HepG2 (cell line): ENCODE data around the gene AZU1. TPM values are rescaled to one million over a fixed set of nuclear protein-coding genes. Genes with fewer than 3 reads are reported as not detected.

Source experiments
- ATAC-seq: fragments of 200-7000 bp; cut with Tn5 transposase; 3 replicates; pipeline ENCODE4 v1.9.1; 2020; ENCODE audit warnings: mild to moderate bottlenecking, moderate library complexity
- BruUV-seq: library from RNA; stranded (reverse); fragments of 400-500 nt; replicated peaks from 2 replicates; lab custom pipeline; 2021; lab: Mats Ljungman, UMichigan
- CTCF ChIA-PET: fragments of 300-600 bp; formaldehyde crosslinking; extraction: SDS; loops from one replicate; lab custom pipeline; 2021; ENCODE audit warnings: low total read pairs, inconsistent platforms, low intra/inter-chr PET ratio; lab: Yijun Ruan, JAX
- POLR2A ChIA-PET: fragments of 350-600 bp; sonication (Branson Sonifier 250); formaldehyde crosslinking; loops from one replicate; lab custom pipeline; 2020; ENCODE audit warnings: antibody characterized with exemption, inconsistent platforms; lab: Yijun Ruan, JAX
- DNase-seq: peaks from one replicate; pipeline ENCODE4 v3.0.0-alpha.2; 2015; ENCODE audit warnings: low spot score
- FAIRE-seq: peaks from 3 replicates; lab custom pipeline; 2011; peaks lifted over from hg19 to GRCh38; lab: Jason Lieb, UNC
- H2AFZ ChIP-seq: one replicate; pipeline ENCODE4 v1.6.1; 2011; ENCODE audit warnings: low read length, inconsistent platforms
- H3K27ac ChIP-seq: fragments of 300-600 bp; 3 replicates; pipeline ENCODE4 v1.8.0; 2011; ENCODE audit warnings: mixed run types, mild to moderate bottlenecking, mixed read lengths, low read length, inconsistent platforms; ENCODE audit not compliant: insufficient read depth; ENCODE audit errors: extremely low read length
- H3K27me3 ChIP-seq, 2 experiments: fragments of 200-600 bp in 1 of 2; 2 replicates in 1 of 2; 3 replicates in 1 of 2; pipeline versions ENCODE4 v1.6.0 to v1.8.0; 2011; ENCODE audit warnings: low read length in 2 of 2, mild to moderate bottlenecking in 2 of 2, moderate library complexity in 2 of 2, inconsistent platforms in 1 of 2; ENCODE audit not compliant: insufficient read depth in 2 of 2, control insufficient read depth in 1 of 2
- H3K36me3 ChIP-seq, 2 experiments: fragments of 200-600 bp in 1 of 2; replicated peaks in 1 of 2; 2 replicates in 1 of 2; 3 replicates in 1 of 2; pipeline versions ENCODE4 v1.5.1 to v1.8.0; 2011; ENCODE audit warnings: low read length in 2 of 2, inconsistent platforms in 1 of 2; ENCODE audit not compliant: insufficient read depth in 2 of 2, control insufficient read depth in 1 of 2
- H3K4me1 ChIP-seq: 2 replicates; pipeline ENCODE4 v1.5.1; 2012; ENCODE audit warnings: low read length, inconsistent platforms; ENCODE audit not compliant: insufficient read depth
- H3K4me2 ChIP-seq: 2 replicates; pipeline ENCODE4 v1.6.0; 2011; ENCODE audit warnings: low read depth, low read length, inconsistent platforms
- H3K4me3 ChIP-seq, 3 experiments: fragments of 200-600 bp in 1 of 3; sonication (generic), shearing (Covaris generic) in 1 of 3; replicated peaks in 1 of 3; 2 replicates each; pipeline ENCODE4 v1.5.1; 2011 to 2016; ENCODE audit warnings: low read length in 3 of 3, inconsistent platforms in 2 of 3, low read depth in 2 of 3, mild to moderate bottlenecking in 2 of 3, control low read depth in 1 of 3, mixed read lengths in 1 of 3; ENCODE audit not compliant: insufficient read depth in 1 of 3
- H3K79me2 ChIP-seq: one replicate; pipeline ENCODE4 v1.6.1; 2011; ENCODE audit warnings: low read length, inconsistent platforms; ENCODE audit not compliant: insufficient read depth
- H3K9ac ChIP-seq: 2 replicates; pipeline ENCODE4 v1.6.0; 2011; ENCODE audit warnings: mild to moderate bottlenecking, low read depth, low read length, inconsistent platforms; ENCODE audit not compliant: insufficient read depth
- H3K9me3 ChIP-seq: 2 replicates; pipeline ENCODE4 v1.5.1; 2012; ENCODE audit warnings: mild to moderate bottlenecking, low read length
- H4K20me1 ChIP-seq: 2 replicates; pipeline ENCODE4 v1.6.0; 2011; ENCODE audit warnings: inconsistent platforms, mild to moderate bottlenecking, low read length, moderate library complexity; ENCODE audit not compliant: insufficient read depth
- AGO2 ChIP-seq: fragments of 200-400 bp; formaldehyde crosslinking; optimal IDR thresholded peaks from 2 replicates; pipeline ENCODE3; 2017; ENCODE audit warnings: mild to moderate bottlenecking, low read depth, low read length, moderate library complexity
- PCBP1 ChIP-seq: fragments of 200-400 bp; formaldehyde crosslinking; IDR thresholded peaks from 2 replicates; pipeline ENCODE4 v1.6.1; 2017; ENCODE audit warnings: mild to moderate bottlenecking, low read depth, low read length, borderline replicate concordance
- POLR2AphosphoS2 ChIP-seq: IDR thresholded peaks from 2 replicates; pipeline ENCODE4 v1.6.1; 2011; ENCODE audit warnings: low read depth, low read length, improper control_type of control experiment
- POLR2G ChIP-seq: fragments of 200-400 bp; formaldehyde crosslinking; IDR thresholded peaks from 2 replicates; pipeline ENCODE4 v1.6.1; 2018; ENCODE audit warnings: mild to moderate bottlenecking, low read depth, low read length, moderate library complexity
- RBM22 ChIP-seq: fragments of 200-400 bp; formaldehyde crosslinking; optimal IDR thresholded peaks from 2 replicates; pipeline ENCODE3; 2017; ENCODE audit warnings: mild to moderate bottlenecking, low read length, moderate library complexity
- SMARCC2 ChIP-seq: fragments of 450-650 bp; IDR thresholded peaks from 2 replicates; pipeline ENCODE4 v1.6.1; 2017; ENCODE audit warnings: antibody characterized with exemption, mild to moderate bottlenecking
- STAT6 ChIP-seq: sonication (generic); formaldehyde crosslinking; IDR thresholded peaks from 2 replicates; pipeline ENCODE4 v1.4.0; 2020; ENCODE audit warnings: missing genetic modification reagents, mild to moderate bottlenecking, borderline replicate concordance
- ZBTB33 ChIP-seq: sonication (generic); formaldehyde crosslinking; IDR thresholded peaks from 2 replicates; pipeline ENCODE4 v1.4.0; 2020; ENCODE audit warnings: missing genetic modification reagents
- ZNF333 ChIP-seq: sonication (generic); formaldehyde crosslinking; IDR thresholded peaks from 2 replicates; pipeline ENCODE4 v1.4.0; 2020; ENCODE audit warnings: mild to moderate bottlenecking, missing genetic modification reagents, borderline replicate concordance
- ZNF781 ChIP-seq: sonication (generic); formaldehyde crosslinking; IDR thresholded peaks from 2 replicates; pipeline ENCODE4 v1.5.1; 2020; ENCODE audit warnings: borderline replicate concordance, mild to moderate bottlenecking, missing genetic modification reagents; ENCODE audit errors: not compliant biosample characterization
- ZNF792 ChIP-seq: IDR thresholded peaks from 2 replicates; pipeline ENCODE4 v1.6.1; 2016
- WGBS: methylation state at CpG from one replicate; pipeline ENCODE4 v1.1.6; 2017; ENCODE audit warnings: low lambda C conversion rate; 5-methylcytosine and 5-hydroxymethylcytosine counted together
- in situ Hi-C: cut with HindIII; loops from 2 replicates; pipeline ENCODE4 v1.10.0; 2017; ENCODE audit warnings: low pct_unique_long_range_greater_than_20kb; ENCODE audit not compliant: extremely low pct_ligation_motif_present
- intact Hi-C: fragments of 100-400 bp; cut with micrococcal nuclease; formaldehyde crosslinking; loops from one replicate; pipeline ENCODE4 v1.10.0; 2022; ENCODE audit not compliant: unreplicated experiment
- polyA plus RNA-seq, 8 experiments: library from polyadenylated mRNA; depleted of rRNA in 3 of 8; stranded (reverse) in 7 of 8; unstranded in 1 of 8; fragments of >200 nt; fragmentation: Illumina TruSeq in 4 of 8; extraction: Trizol in 4 of 8; gene quantifications; 2 replicates each; pipeline versions ENCODE4 v1.2.1 to v1.2.3, GENCODE V29; 2011 to 2016; ENCODE audit warnings: low read depth in 4 of 8, missing spikeins in 1 of 8, mixed read lengths in 1 of 8; ENCODE audit not compliant: insufficient read depth in 1 of 8
- total RNA-seq, 5 experiments: library from RNA; depleted of rRNA; stranded (reverse); fragments of >200 nt; fragmentation: Illumina TruSeq; extraction: Trizol; gene quantifications; 2 replicates each; pipeline ENCODE4 v1.2.3, GENCODE V29; 2016; ENCODE audit warnings: low read depth in 1 of 5

Gene AZU1
- total and polyA plus RNA-seq, 2 of the 13 experiments (the other 11 are each of a cell fraction or from before 2014, with no cell fraction given) = not detected

GRCh38 chr19:808423-808775 is 19.2 kb upstream of the AZU1 start (continued):
- TF ChIP-seq ZNF333 (CRISPR knock-in tag) = no peak

- Histone ChIP-seq H3K4me2 (no peak overlapping the region), H3K9me3 (no peaks in the 10 kb centered on the region), H4K20me1 (peaks cover 54% of the 10 kb centered on the region), H3K27me3 (no peaks in the 10 kb centered on the region), H3K4me3 (no peak overlapping the region), H3K9ac (no peak overlapping the region), H3K36me3 (peaks cover 34 to 65% of the 10 kb centered on the region in 2 experiments; a peak in 4 of 5 replicates), H2AFZ (no peak overlapping the region), H3K4me1 (no peaks in the 10 kb centered on the region), H3K79me2 (peaks cover 23% of the 10 kb centered on the region), H3K27ac (no peak overlapping the region)
- intact Hi-C loops = no loop called here
- BruUV-seq = no TSS peak
- ATAC-seq (no peak), DNase-seq (no peak), FAIRE-seq (no peak)
- CTCF ChIA-PET = no interaction called here
- in situ Hi-C loops = no loop called here
- WGBS = 98% methylated on average over 28 of the region's 30 CpGs
- POLR2A ChIA-PET = no interaction called here
- TF ChIP-seq PCBP1 (no peak), SMARCC2 (no peak), STAT6 (CRISPR knock-in tag) (no peak), ZNF792 (CRISPR knock-in tag) (no peak), RBM22 (peak; percentile 83), POLR2G (peak; percentile 56; the same call in 1 of the 2 replicates), AGO2 (peak; percentile 75), ZNF781 (CRISPR knock-in tag) (no peak), ZBTB33 (CRISPR knock-in tag) (peak; percentile 62; the same call in 1 of the 2 replicates), POLR2AphosphoS2 (0 out of 2 replicates have a peak, but pooled peaks have one; percentile 37)
Measured at GRCh38 chr19:810077-810855, 17.4 kb upstream of the AZU1 start.
